CD4-positive, alpha-beta T cell treated with Interleukin-10 for 1 hour (primary cell): Measurements from ENCODE around the gene ZNF845.
A peak's percentile ranks its signal among the peaks of the same experiment; 100 is the strongest.
"Not testable (repeated sequence)": the region's sequence is repeated elsewhere in the genome, so short reads cannot be mapped to it uniquely, and the experiment has no call there.

ENCODE experiments used
- DNase-seq: peaks from one replicate; pipeline ENCODE4 v3.0.0-alpha.2; 2020

Gene ZNF845

GRCh38 chr19:53388168-53388567 lies 54.6 kb downstream of the ZNF845 start:
- no peak for DNase-seq

DNA sequence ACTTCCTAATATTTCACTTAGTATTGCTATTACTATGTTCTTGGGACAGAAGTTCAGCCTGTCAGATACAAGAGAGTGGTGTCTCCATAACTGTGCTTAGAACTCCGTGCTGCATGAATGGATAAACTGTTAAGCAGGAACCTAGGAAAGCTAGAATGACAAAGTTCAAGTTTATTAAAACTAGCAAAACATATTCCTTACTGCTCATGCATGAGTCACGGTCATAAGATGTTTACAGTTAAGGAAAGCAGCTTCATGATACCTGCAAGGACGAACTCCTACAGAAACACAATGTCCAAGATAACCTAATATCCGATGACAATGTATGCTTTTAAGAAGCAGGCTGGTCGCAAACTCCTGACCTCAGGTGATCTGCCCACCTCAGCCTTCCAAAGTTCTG lies 55.4 kb downstream of the ZNF845 start:
- DNase-seq: no peak

- DNase-seq: no peak
Observed at GRCh38 chr19:53389571-53389970, 56.0 kb downstream of the ZNF845 start.

DNA sequence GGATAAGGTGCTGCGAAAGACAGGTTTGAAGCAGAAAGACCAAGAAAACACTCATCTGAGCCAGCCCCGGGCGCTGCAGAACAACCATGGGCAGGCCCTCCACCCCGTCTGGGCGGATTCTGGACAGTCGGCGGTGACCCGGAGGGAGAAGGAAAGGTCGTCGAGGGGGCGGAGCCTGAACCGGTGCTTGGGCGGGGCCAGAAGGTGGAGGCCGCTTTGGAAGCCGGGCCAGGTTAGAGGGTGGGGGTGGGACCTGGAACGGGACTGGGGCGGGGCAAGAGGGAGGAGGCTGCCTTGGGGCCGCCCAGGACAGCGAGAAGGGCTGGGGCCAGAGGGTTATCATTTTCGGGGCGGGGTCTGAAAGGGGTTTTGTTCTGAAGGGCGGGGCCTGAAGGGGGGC lies 56.4 kb downstream of the ZNF845 start:
- no peak for DNase-seq

GRCh38 chr19:53394522-53394973 lies 61.0 kb downstream of the ZNF845 start:
- DNase-seq: no peak

DNA sequence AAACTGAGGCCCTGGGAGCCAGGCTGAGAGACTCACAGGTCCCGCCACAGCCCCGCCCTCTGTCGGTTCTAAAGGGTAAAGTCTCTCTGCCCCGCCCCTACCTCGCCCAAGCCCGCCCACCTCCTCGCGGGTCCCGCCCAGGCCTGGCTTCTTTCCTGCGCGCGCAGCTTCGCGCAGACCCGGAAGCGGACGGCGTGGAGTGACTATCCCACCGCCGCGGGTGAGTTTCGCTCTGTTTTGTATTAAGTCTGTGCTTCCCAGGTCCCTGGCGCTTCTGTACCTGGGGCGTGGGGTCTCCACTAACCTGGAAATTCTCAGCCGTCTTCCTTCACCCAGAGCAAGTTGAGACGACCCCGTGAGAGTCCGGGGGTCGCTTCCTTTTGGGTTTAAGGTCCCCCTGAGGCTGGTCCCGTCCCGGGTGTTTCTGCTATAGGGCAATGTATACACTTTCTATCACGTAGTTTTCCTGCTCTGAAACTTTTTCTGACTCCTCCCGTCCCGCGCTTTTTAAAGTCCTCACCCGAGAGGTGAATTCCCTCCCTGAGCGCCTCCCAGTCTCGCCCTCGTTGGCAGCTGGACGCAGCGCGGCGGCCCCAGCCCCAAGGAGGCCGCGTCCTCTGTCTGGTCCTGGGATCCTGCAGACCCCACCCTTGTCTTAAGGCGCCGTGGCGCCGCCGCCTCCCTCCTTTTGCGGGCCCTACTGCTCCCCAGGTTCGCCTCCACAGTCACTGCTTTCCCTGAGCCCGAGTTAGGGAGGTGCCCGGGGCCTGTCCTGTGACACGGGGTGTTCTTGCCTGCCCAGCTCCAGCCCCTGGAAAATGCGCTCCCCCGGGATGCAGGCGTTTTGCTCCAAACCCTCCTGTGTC lies 61.7 kb downstream of the ZNF845 start, which contains the start of gene ZNF765:
TSS of gene ZNF765 (plus strand) at position 176 of the 866 bp plus-strand sequence. CDS start 2,867 bp downstream, outside the sequence.
- DNase-seq: peak; percentile 96

DNA sequence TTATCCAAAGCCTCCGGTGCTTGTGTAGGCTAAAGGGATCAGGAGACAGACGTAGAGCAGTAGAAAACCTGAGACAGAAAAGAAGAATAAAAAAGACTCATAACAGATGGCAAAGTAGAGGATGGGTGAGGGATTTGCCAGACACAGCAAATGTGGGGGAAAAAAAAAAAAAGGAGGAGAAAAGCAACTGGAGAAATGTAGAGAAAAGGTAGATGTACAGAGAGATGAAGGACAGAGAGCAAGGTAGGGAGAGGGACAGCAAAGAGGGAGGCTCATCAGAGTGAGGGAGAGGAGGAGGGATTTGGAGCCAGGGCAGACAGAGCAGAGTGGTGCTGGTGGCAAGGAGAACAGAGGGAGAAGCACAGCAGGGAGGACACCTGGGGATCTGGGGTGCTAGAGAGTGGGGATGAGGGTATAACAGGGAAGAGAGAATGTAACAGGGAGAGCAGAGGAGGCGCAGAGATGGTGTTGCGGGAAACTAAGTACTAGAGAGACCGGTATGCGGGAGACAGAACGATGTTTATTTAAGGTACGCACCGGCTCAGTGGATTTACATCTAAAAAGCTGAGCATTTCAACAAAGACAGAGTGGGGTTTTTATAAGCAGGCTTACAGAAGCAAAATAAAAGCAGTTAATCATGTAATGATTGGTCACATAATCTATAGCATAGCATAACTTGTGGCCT lies 62.4 kb downstream of the ZNF845 start:
- not testable (repeated sequence) for DNase-seq

- no peak for DNase-seq
Observed at GRCh38 chr19:53396525-53396868, 62.9 kb downstream of the ZNF845 start.

DNA sequence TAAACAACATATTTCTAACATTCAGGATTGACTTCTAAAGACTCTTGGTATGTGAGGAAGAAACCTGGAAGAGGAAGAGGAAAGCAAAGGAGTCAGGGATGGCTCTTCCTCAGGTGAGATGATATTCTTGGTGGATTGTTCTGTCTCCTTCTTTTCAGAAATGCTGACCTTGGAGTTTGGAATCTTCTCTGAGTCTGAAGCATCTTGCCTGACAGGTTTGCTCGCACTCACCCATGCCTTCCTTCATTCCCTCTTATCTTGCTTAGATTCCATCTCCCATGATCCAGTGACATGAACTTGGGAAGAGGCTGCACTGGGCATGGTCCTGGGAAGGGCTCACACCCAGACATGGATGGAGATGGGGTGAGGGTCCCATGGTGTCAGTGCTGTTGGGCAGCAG lies 64.4 kb downstream of the ZNF845 start:
- DNase-seq: not testable (repeated sequence)
